ENCODE measurements around the gene KLC4.
"Not testable (repeated sequence)": the region's sequence is repeated elsewhere in the genome, so short reads cannot be mapped to it uniquely, and the experiment has no call there.

The KLC4 gene

GRCh38 chr6:43096451-43097097 is 37.1 kb downstream of the KLC4 start:
- DNase-seq: no peak

- no peak for DNase-seq
Observed at GRCh38 chr6:43097098-43097489, 37.7 kb downstream of the KLC4 start.

GRCh38 chr6:43097502-43097901 is 38.1 kb downstream of the KLC4 start:
- no peak for DNase-seq

- DNase-seq: no peak
Observed at GRCh38 chr6:43101497-43101896, 42.1 kb downstream of the KLC4 start.

- DNase-seq: no peak
Observed at GRCh38 chr6:43103253-43103876, 43.9 kb downstream of the KLC4 start.

GRCh38 chr6:43105538-43106222 is 46.2 kb downstream of the KLC4 start:
- DNase-seq: no peak

- DNase-seq: peak; percentile 9
Observed at GRCh38 chr6:43107344-43108062, 48.1 kb downstream of the KLC4 start.

GRCh38 chr6:43113431-43114260 is 54.2 kb downstream of the KLC4 start:
- no peak for DNase-seq

GRCh38 chr6:43115365-43115764 is 55.9 kb downstream of the KLC4 start:
- DNase-seq: no peak

GRCh38 chr6:43117466-43117865 is 58.0 kb downstream of the KLC4 start:
- DNase-seq: not testable (repeated sequence)

- DNase-seq: no peak
Observed at GRCh38 chr6:43119482-43119881, 60.1 kb downstream of the KLC4 start.

- no peak for DNase-seq
Observed at GRCh38 chr6:43120101-43120763, 60.8 kb downstream of the KLC4 start.

- DNase-seq: no peak
Observed at GRCh38 chr6:43120944-43121913, 61.8 kb downstream of the KLC4 start.

GRCh38 chr6:43122146-43122545 is 62.7 kb downstream of the KLC4 start:
- DNase-seq: no peak

- DNase-seq: no peak
Observed at GRCh38 chr6:43123461-43124314, 64.3 kb downstream of the KLC4 start.

- DNase-seq: no peak
Observed at GRCh38 chr6:43124481-43124880, 65.0 kb downstream of the KLC4 start.

All from NCI-H774 (cell line).